Gastroesophageal sphincter (tissue), 4 donors: ENCODE measurements around the gene AKAP4. TPM values are rescaled to one million over a fixed set of nuclear protein-coding genes. Genes with fewer than 3 reads are reported as not detected.

Experiments used
- ATAC-seq: fragments of 150-250 bp; one replicate; pipeline ENCODE4 v1.9.1; 2016; ENCODE audit warnings: mild to moderate bottlenecking, moderate library complexity
- H3K27ac ChIP-seq, 4 donors: fragments of 200-600 bp; sonication (generic) in 3 of 4; 1 replicate in 3 of 4; 2 replicates in 1 of 4; pipeline ENCODE4 v1.5.1; 2016 to 2019
- H3K27me3 ChIP-seq: fragments of 200-600 bp; sonication (generic); one replicate; pipeline ENCODE4 v1.5.1; 2019
- H3K36me3 ChIP-seq, 2 donors: fragments of 200-600 bp; sonication (generic); one replicate each; pipeline ENCODE4 v1.5.1; 2019; ENCODE audit warnings: control low read depth in 1 of 2
- H3K4me1 ChIP-seq, 3 donors: fragments of 200-600 bp; sonication (generic); 1 replicate in 2 of 3; 2 replicates in 1 of 3; pipeline ENCODE4 v1.5.1; 2016 to 2019; ENCODE audit warnings: control low read depth in 2 of 3
- H3K4me3 ChIP-seq, 2 donors: fragments of 200-600 bp; sonication (generic); one replicate each; pipeline ENCODE4 v1.5.1; 2019; ENCODE audit warnings: mild to moderate bottlenecking in 1 of 2, moderate library complexity in 1 of 2
- H3K9me3 ChIP-seq, 3 donors: fragments of 200-600 bp; sonication (generic); one replicate each; pipeline ENCODE4 v1.5.1; 2017 to 2019; ENCODE audit warnings: control low read depth in 2 of 3
- EP300 ChIP-seq: sonication (generic); formaldehyde crosslinking; IDR thresholded peaks from one replicate; pipeline ENCODE4 v1.6.1; 2017; ENCODE audit warnings: antibody characterized with exemption, mild to moderate bottlenecking
- POLR2A ChIP-seq, 2 donors: fragments of 450-650 bp; IDR thresholded peaks; one replicate each; pipeline ENCODE4 v1.6.1; 2017; ENCODE audit warnings: antibody characterized with exemption in 2 of 2, mild to moderate bottlenecking in 2 of 2, moderate library complexity in 1 of 2
- POLR2AphosphoS5 ChIP-seq: sonication (generic); formaldehyde crosslinking; IDR thresholded peaks from one replicate; pipeline ENCODE4 v1.6.1; 2017; ENCODE audit warnings: antibody characterized with exemption
- WGBS, 2 donors: methylation state at CpG; one replicate each; pipeline ENCODE4 v1.1.5; 2018; ENCODE audit warnings: low coverage in 1 of 2; 5-methylcytosine and 5-hydroxymethylcytosine counted together
- total RNA-seq, 4 donors: library from RNA; depleted of rRNA; stranded (reverse); fragments of >200 nt; gene quantifications; one replicate each; pipeline ENCODE4 v1.1.0, GENCODE V29; 2016
- TF ChIP-seq, protein P1 (sequence below), 4 experiments: fragments of 200-600 bp in 2 of 4; fragments of 450-650 bp in 2 of 4; sonication (generic) in 1 of 4; IDR thresholded peaks; one replicate each; pipeline ENCODE4 v1.5.1; 2017 to 2019; ENCODE audit warnings: antibody characterized with exemption in 4 of 4, mild to moderate bottlenecking in 2 of 4, moderate library complexity in 2 of 4

AKAP4 gene
- total RNA-seq, 4 donors from 2014 or later, result not detected

DNA sequence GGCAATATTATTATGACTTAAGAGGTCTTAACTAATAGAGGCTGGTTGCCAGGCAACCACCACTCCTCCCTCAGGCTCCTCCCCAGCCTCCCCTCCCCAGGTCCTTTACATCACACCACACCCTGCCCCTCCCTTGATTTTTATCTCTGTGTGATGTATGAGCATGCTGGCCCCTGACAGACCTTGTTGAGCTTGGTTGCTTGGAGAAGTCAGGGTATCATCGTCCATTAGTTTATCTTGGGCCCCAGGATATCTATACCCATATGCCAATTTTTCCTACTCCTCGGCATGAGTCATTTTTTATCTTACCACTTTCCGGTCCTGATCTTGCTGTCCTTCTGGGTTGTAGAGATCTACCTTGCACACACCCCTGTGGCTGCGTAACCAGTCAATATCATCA, 2.5 kb downstream of the AKAP4 start:
- no peaks in the 10 kb centered on the region for H3K27me3 ChIP-seq
- no peak overlapping the region for H3K4me3 ChIP-seq
- H3K27ac ChIP-seq, result no peak overlapping the region
- no peaks in the 10 kb centered on the region for H3K36me3 ChIP-seq
- WGBS, 2 donors, result 63 to 86% methylated on average over 1 to 4 of the region's 4 CpGs
- H3K4me1 ChIP-seq, result no peaks in the 10 kb centered on the region
- ATAC-seq, result no peak
- no peaks in the 10 kb centered on the region for H3K9me3 ChIP-seq
- TF ChIP-seq, protein P1, sequence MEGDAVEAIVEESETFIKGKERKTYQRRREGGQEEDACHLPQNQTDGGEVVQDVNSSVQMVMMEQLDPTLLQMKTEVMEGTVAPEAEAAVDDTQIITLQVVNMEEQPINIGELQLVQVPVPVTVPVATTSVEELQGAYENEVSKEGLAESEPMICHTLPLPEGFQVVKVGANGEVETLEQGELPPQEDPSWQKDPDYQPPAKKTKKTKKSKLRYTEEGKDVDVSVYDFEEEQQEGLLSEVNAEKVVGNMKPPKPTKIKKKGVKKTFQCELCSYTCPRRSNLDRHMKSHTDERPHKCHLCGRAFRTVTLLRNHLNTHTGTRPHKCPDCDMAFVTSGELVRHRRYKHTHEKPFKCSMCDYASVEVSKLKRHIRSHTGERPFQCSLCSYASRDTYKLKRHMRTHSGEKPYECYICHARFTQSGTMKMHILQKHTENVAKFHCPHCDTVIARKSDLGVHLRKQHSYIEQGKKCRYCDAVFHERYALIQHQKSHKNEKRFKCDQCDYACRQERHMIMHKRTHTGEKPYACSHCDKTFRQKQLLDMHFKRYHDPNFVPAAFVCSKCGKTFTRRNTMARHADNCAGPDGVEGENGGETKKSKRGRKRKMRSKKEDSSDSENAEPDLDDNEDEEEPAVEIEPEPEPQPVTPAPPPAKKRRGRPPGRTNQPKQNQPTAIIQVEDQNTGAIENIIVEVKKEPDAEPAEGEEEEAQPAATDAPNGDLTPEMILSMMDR (IDR thresholded peaks at IDR 0.05), result no peak
- TF ChIP-seq EP300 (no peak), POLR2A (IDR thresholded peaks at IDR 0.05) (no peak), POLR2AphosphoS5 (no peak)

DNA sequence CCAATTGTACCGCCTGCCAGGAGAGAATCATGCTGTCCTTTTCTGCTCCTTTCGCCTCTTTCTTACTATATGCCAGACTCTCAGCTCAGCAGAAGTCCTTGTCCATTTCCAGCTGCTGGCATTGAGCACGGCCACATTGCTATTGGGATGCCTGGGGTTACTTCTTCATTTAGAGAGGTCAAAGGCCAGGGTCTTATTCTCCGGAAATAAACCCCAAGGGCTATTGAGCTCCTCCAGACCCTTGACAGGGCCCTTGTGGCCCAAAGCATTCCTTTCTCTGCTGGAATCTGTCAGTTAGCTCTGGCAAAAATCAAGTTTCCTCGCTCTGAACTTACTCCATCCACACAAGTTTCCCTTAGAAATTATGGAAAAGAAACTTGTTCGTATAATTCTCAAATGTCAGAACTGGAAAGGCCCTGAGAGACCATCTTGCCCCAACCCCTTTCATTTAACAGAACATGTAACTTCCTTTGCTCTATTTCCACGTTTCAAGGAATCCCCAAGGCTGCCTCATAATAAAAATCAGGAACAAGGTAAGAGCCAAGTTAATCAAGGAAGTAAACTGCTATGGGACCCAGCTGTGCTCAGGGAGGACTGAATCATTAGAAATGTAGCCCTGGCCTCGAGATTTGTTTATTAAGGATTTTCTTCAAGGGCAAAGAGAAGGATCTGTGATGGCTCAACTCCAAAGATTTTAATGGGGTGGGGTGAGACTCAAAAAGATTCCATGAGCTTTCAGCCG, 11.8 kb downstream of the AKAP4 start:
- no peak for ATAC-seq
- H3K9me3 ChIP-seq, result no peaks in the 10 kb centered on the region
- H3K4me1 ChIP-seq, result no peaks in the 10 kb centered on the region
- H3K36me3 ChIP-seq, result no peaks in the 10 kb centered on the region
- no peaks in the 10 kb centered on the region for H3K27me3 ChIP-seq
- WGBS, 2 donors, result 23 to 32% methylated on average over 5 to 9 of the region's 9 CpGs
- H3K27ac ChIP-seq, result peak overlapping the region in 1 of 4 donors; percentile 11
- no peak for TF ChIP-seq EP300
- H3K4me3 ChIP-seq, result no peak overlapping the region

DNA sequence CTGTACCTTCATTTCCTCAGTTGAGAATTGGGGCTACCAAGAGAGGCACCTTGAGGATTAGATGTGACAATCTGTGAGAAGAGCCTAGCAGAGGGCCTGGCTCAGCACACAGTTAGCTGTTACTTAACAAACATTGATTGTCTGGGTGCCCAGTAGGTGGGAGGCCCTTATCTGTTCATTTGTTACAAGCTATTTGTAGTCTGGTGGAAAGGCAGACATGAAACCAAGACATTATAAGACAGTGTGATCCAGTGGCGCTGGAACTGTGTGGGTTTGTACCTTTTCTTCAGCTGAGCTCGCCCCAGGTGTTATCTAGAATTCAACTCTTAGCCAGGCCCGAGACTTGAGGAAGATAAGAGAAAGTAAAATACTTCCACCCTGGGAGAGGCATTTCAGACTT, 16.9 kb downstream of the AKAP4 start:
- Histone ChIP-seq H3K27me3 (no peaks in the 10 kb centered on the region), H3K27ac (no peak overlapping the region), H3K4me1 (no peaks in the 10 kb centered on the region), H3K9me3 (no peaks in the 10 kb centered on the region), H3K4me3 (no peak overlapping the region), H3K36me3 (no peaks in the 10 kb centered on the region)
- WGBS, 2 donors, result 47% methylated on average over 3 of the region's 3 CpGs; no CpG with 5 or more reads in 1 of the 2 donors
- TF ChIP-seq POLR2A (IDR thresholded peaks at IDR 0.05), result no peak
- TF ChIP-seq POLR2AphosphoS5, result no peak
- no peak for TF ChIP-seq EP300
- TF ChIP-seq, protein P1 (IDR thresholded peaks at IDR 0.05), result no peak
- no peak for ATAC-seq

DNA sequence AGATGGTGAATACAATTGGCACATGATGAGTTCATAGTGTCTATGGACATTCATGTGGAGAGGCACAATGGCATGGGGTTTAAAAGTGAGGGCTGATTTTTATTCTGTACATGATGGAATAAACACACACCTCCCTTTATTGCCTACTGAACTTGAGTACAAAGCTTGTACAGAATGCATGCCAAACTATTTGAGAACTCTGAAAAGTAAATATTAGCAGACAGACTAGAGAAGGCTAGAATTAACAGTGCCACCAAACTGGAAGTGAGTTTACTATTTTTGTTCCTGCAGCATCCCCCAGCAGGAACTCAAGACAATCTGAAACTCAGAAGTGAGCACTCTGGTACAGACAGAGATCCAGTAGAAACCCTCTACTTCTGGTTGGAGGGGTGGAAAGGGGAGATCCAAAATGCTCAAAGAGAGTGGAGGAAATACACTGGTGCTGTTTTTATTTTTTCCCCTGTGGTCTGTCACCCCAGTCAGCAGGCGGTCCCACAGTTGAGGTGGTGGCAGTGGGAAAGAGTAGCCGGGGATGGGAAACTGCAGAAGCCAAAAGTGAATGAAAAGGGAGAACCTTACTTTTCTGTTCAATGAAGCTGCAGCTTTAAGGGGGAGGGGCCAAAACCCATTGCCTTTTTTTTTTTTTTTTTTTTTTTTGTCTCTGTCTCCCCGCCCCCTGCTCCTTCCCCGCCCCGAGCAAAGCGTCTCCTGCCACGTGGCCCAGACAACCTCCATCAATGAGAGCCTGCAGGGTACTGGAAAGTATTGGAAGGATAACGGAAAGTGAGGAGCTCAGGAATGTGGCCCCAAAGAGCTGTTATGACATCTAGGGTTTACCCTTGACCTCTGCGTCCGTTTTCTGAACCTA, 20.5 kb downstream of the AKAP4 start:
- WGBS, 2 donors, result 67% methylated on average over 1 of the region's 10 CpGs; no CpG with 5 or more reads in 1 of the 2 donors
- ATAC-seq, result no peak
- Histone ChIP-seq H3K4me1 (no peaks in the 10 kb centered on the region), H3K27me3 (no peaks in the 10 kb centered on the region), H3K4me3 (no peak overlapping the region), H3K27ac (no peak overlapping the region), H3K36me3 (no peaks in the 10 kb centered on the region), H3K9me3 (no peaks in the 10 kb centered on the region)
- no peak for TF ChIP-seq EP300
- TF ChIP-seq POLR2A (IDR thresholded peaks at IDR 0.05), result no peak
- TF ChIP-seq POLR2AphosphoS5, result no peak
- TF ChIP-seq, protein P1 (IDR thresholded peaks at IDR 0.05), result no peak

DNA sequence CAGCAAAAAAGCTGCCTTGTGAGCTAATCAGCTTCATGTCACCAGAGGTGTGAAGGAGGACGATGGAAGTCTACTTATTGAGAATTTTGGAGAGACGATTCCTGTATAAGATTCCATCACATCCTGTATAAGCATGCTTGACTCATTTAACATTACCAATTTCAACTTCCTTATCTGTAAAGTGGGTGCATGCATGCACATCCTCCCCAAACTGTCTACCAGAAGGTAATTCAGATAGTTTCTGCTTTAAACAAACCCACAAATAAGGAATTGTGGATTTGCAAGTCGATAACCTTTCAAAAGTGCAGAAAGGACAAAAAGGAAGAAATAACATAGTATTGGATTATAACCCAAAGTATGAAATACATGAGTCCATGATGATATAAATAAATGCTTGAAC, 31.1 kb downstream of the AKAP4 start:
- H3K9me3 ChIP-seq, result no peaks in the 10 kb centered on the region
- H3K36me3 ChIP-seq, result no peaks in the 10 kb centered on the region
- H3K4me3 ChIP-seq, result no peak overlapping the region
- H3K27me3 ChIP-seq, result no peaks in the 10 kb centered on the region
- ATAC-seq, result no peak
- WGBS, 2 donors, result 67 to 80% methylated on average over 2 of the region's 3 CpGs
- H3K4me1 ChIP-seq, result no peaks in the 10 kb centered on the region
- H3K27ac ChIP-seq, result no peak overlapping the region
- TF ChIP-seq POLR2A (IDR thresholded peaks at IDR 0.05) (no peak), EP300 (no peak), POLR2AphosphoS5 (no peak)
- TF ChIP-seq, protein P1 (IDR thresholded peaks at IDR 0.05), result no peak
